Measurements from ENCODE around the gene RPSA. TPM values are rescaled to one million over a fixed set of nuclear protein-coding genes. Genes with fewer than 3 reads are reported as not detected.

RPSA gene
- total RNA-seq, 2 experiments from 2014 or later = 1,930 to 1,974 TPM

- peaks cover 55% of the 10 kb centered on the region for H3K4me1 Mint-ChIP-seq (ENCODE audit: low read depth)
- no peaks in the 10 kb centered on the region for H3K27me3 Mint-ChIP-seq
- CTCF ChIA-PET = interaction anchor here (2.6 kb wide), 1 partner anchor 23 kb away, joined by 15 read pairs; the partner anchor contains the start of gene RPSA
- peak within 1 kb of the TSS; percentile 97 for H3K27ac Mint-ChIP-seq
- ATAC-seq (ENCODE audit: poor library complexity) (peak; percentile 82), DNase-seq (peak; percentile 58 to 94 (median 75))
- peak within 1 kb of the TSS; percentile 94 for H3K4me3 Mint-ChIP-seq
- TF ChIP-seq CTCF (IDR thresholded peaks at IDR 0.05) = peak; percentile 59
- intact Hi-C loops (cut with DNase I, micrococcal nuclease) = loop anchor here (1.0 to 10.0 kb wide), 8 partner anchors 23 to 1378 kb away; partner anchors contain the start of genes GORASP1 (in 1 of the 2), RPL14 (in 1 of the 2), RPSA (in 1 of the 2) and SCN11A (in 1 of the 2)
- no peaks in the 10 kb centered on the region for H3K9me3 Mint-ChIP-seq
- H3K27ac ChIP-seq (ENCODE audit: low read depth in 1 of 2, low read length in 2 of 2) = peak within 1 kb of the TSS; percentile 93 to 97
- H3K9me3 ChIP-seq (ENCODE audit: control insufficient read depth in 1 of 2, insufficient read depth in 1 of 2, low read length in 2 of 2) = no peaks in the 10 kb centered on the region
- peak within 1 kb of the TSS; percentile 95 for H3K4me3 ChIP-seq (ENCODE audit: low read length)
- peaks cover 53% of the 10 kb centered on the region for H3K4me1 ChIP-seq (ENCODE audit: insufficient read depth, low read length)
- no peaks in the 10 kb centered on the region for H3K27me3 ChIP-seq (ENCODE audit: control insufficient read depth in 1 of 2, insufficient read depth in 2 of 2, low read length in 2 of 2)
- POLR2A ChIA-PET = interaction anchor here (0.6 to 2.3 kb wide), 4 partner anchors 22 to 61 kb away, joined by 3 to 34 read pairs (median 4); partner anchors contain the start of gene RPSA
- H3K36me3 ChIP-seq (ENCODE audit: insufficient read depth, low read length) = peaks cover 3% of the 10 kb centered on the region
- peaks cover 17% of the 10 kb centered on the region for H3K36me3 Mint-ChIP-seq (ENCODE audit: low read depth)
These were observed 23.3 kb upstream of the RPSA start, which contains the start of gene SLC25A38 for GRCh38 chr3:39383045-39383880. Gene SLC25A38, plus strand, starts transcription at chr3:39383370. Its CDS starts 355 bp downstream, at chr3:39383725.

GRCh38 chr3:39383881-39384664 is 22.4 kb upstream of the RPSA start:
- H3K4me1 ChIP-seq (ENCODE audit: insufficient read depth, low read length) = peaks cover 58% of the 10 kb centered on the region
- peak overlapping the region; percentile 94 for H3K4me3 Mint-ChIP-seq
- ATAC-seq (ENCODE audit: poor library complexity) (peak; percentile 73), DNase-seq (peak; percentile 85 to 96 (median 94))
- peak overlapping the region; percentile 97 for H3K27ac Mint-ChIP-seq
- intact Hi-C loops (cut with DNase I, micrococcal nuclease) = loop anchor here (1.0 to 10.0 kb wide), 8 partner anchors 22 to 1379 kb away; partner anchors contain the start of genes GORASP1 (in 1 of the 2), RPL14 (in 1 of the 2), RPSA (in 1 of the 2) and SCN11A (in 1 of the 2)
- peak overlapping the region; percentile 95 for H3K4me3 ChIP-seq (ENCODE audit: low read length)
- no peaks in the 10 kb centered on the region for H3K27me3 ChIP-seq (ENCODE audit: control insufficient read depth in 1 of 2, insufficient read depth in 2 of 2, low read length in 2 of 2)
- H3K9me3 Mint-ChIP-seq = no peaks in the 10 kb centered on the region
- peak overlapping the region; percentile 93 to 97 for H3K27ac ChIP-seq (ENCODE audit: low read depth in 1 of 2, low read length in 2 of 2)
- H3K9me3 ChIP-seq (ENCODE audit: control insufficient read depth in 1 of 2, insufficient read depth in 1 of 2, low read length in 2 of 2) = no peaks in the 10 kb centered on the region
- TF ChIP-seq CTCF (IDR thresholded peaks at IDR 0.05) = no peak
- ChIA-PET CTCF (interaction anchor here (0.9 to 2.6 kb wide), 3 partner anchors 22 to 925 kb away, joined by 3 to 15 read pairs (median 5); partner anchors contain the start of gene RPSA), POLR2A (interaction anchor here (0.6 to 2.3 kb wide), 6 partner anchors 14 to 116 kb away, joined by 3 to 34 read pairs (median 4); partner anchors contain the start of gene RPSA)
- H3K36me3 ChIP-seq (ENCODE audit: insufficient read depth, low read length) = peaks cover 3% of the 10 kb centered on the region
- H3K4me1 Mint-ChIP-seq (ENCODE audit: low read depth) = peaks cover 62% of the 10 kb centered on the region
- peaks cover 22% of the 10 kb centered on the region for H3K36me3 Mint-ChIP-seq (ENCODE audit: low read depth)
- no peaks in the 10 kb centered on the region for H3K27me3 Mint-ChIP-seq

GRCh38 chr3:39384665-39385000 is 21.9 kb upstream of the RPSA start:
- POLR2A ChIA-PET = interaction anchor here (1.0 to 2.3 kb wide), 6 partner anchors 13 to 1220 kb away, joined by 3 to 34 read pairs (median 4); partner anchors contain the start of gene RPSA
- H3K36me3 ChIP-seq (ENCODE audit: insufficient read depth, low read length) = peaks cover 6% of the 10 kb centered on the region
- intact Hi-C loops (cut with DNase I, micrococcal nuclease) = loop anchor here (5.0 to 10.0 kb wide), 6 partner anchors 33 to 1380 kb away; partner anchors contain the start of genes GORASP1 (in 1 of the 2), RPL14 (in 1 of the 2), SCN11A (in 1 of the 2) and TTC21A (in 1 of the 2)
- Mint-ChIP-seq H3K4me3 (peak overlapping the region; percentile 94), H3K4me1 (ENCODE audit: low read depth) (peaks cover 67% of the 10 kb centered on the region), H3K27ac (peak overlapping the region; percentile 97), H3K36me3 (ENCODE audit: low read depth) (peaks cover 28% of the 10 kb centered on the region), H3K27me3 (no peaks in the 10 kb centered on the region), H3K9me3 (no peaks in the 10 kb centered on the region)
- TF ChIP-seq CTCF (IDR thresholded peaks at IDR 0.05) = no peak
- CTCF ChIA-PET = interaction anchor here (0.9 to 2.6 kb wide), 3 partner anchors 22 to 924 kb away, joined by 3 to 15 read pairs (median 5); partner anchors contain the start of gene RPSA
- no peak for DNase-seq
- no peak for ATAC-seq (ENCODE audit: poor library complexity)
- H3K9me3 ChIP-seq (ENCODE audit: control insufficient read depth in 1 of 2, insufficient read depth in 1 of 2, low read length in 2 of 2) = no peaks in the 10 kb centered on the region
- H3K4me3 ChIP-seq (ENCODE audit: low read length) = peak overlapping the region; percentile 95
- H3K27me3 ChIP-seq (ENCODE audit: control insufficient read depth in 1 of 2, insufficient read depth in 2 of 2, low read length in 2 of 2) = no peaks in the 10 kb centered on the region
- H3K4me1 ChIP-seq (ENCODE audit: insufficient read depth, low read length) = peaks cover 60% of the 10 kb centered on the region
- H3K27ac ChIP-seq (ENCODE audit: low read depth in 1 of 2, low read length in 2 of 2) = peak overlapping the region in 1 of 2 donors; percentile 6

Measured in CD4-positive, alpha-beta T cell (primary cell).